Measurements from ENCODE around the gene PTK7. TPM values are rescaled to one million over a fixed set of nuclear protein-coding genes. Genes with fewer than 3 reads are reported as not detected.

PTK7 gene
- total RNA-seq, 1 experiment from 2014 or later, result 106 TPM

DNA sequence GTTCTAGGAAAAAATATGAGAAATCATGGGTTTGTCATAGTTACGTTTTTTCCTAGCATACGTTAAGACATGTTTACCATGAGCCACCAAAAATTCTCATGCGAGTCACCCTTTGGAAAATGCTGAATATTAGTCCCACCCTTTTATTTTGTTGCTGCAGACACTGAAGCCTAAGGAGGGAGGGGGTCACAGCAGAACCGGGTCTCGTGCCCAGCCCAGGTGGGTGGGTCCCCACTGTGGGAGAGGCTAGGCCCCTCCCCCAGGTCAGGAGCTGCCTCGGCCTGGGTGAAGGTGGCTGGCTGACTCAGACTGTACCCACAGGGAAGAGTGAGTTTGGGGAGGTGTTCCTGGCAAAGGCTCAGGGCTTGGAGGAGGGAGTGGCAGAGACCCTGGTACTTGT lies 68.8 kb downstream of the PTK7 start:
- H3K9me2 ChIP-seq (ENCODE audit: insufficient read depth), result no peaks in the 10 kb centered on the region
- ChIA-PET CTCF (interaction anchor here (1.2 kb wide), 1 partner anchor 85 kb away, joined by 4 read pairs; the partner anchor contains the start of genes KLC4 and MRPL2), POLR2A (ENCODE audit: unreplicated experiment) (no interaction called here)
- no peaks in the 10 kb centered on the region for H3K4me1 ChIP-seq (replicated peaks; ENCODE audit: insufficient read depth)
- TF ChIP-seq, protein P1, sequence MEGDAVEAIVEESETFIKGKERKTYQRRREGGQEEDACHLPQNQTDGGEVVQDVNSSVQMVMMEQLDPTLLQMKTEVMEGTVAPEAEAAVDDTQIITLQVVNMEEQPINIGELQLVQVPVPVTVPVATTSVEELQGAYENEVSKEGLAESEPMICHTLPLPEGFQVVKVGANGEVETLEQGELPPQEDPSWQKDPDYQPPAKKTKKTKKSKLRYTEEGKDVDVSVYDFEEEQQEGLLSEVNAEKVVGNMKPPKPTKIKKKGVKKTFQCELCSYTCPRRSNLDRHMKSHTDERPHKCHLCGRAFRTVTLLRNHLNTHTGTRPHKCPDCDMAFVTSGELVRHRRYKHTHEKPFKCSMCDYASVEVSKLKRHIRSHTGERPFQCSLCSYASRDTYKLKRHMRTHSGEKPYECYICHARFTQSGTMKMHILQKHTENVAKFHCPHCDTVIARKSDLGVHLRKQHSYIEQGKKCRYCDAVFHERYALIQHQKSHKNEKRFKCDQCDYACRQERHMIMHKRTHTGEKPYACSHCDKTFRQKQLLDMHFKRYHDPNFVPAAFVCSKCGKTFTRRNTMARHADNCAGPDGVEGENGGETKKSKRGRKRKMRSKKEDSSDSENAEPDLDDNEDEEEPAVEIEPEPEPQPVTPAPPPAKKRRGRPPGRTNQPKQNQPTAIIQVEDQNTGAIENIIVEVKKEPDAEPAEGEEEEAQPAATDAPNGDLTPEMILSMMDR (conservative IDR thresholded peaks at IDR 0.05), result no peak
- no peak for TF ChIP-seq EZH2 (IDR thresholded peaks at IDR 0.05; ENCODE audit: low read depth)
- intact Hi-C loops (cut with micrococcal nuclease; ENCODE audit: unreplicated experiment), result loop anchor here (5.0 kb wide), 1 partner anchor 133 kb away; the partner anchor contains the start of genes KLHDC3 and MEA1
- H3K79me2 ChIP-seq (ENCODE audit: low read depth), result no peaks in the 10 kb centered on the region
- no peaks in the 10 kb centered on the region for H4K20me1 ChIP-seq (ENCODE audit: insufficient read depth)
- no peak overlapping the region for H3K4me3 ChIP-seq
- no peak overlapping the region for H3K27ac ChIP-seq
- no peak for DNase-seq
- BruUV-seq (replicated peaks), result no TSS peak
- H3K36me3 ChIP-seq (ENCODE audit: low read depth), result no peaks in the 10 kb centered on the region
- no peak overlapping the region for H2AFZ ChIP-seq
- H3K9me3 ChIP-seq (ENCODE audit: insufficient read depth, low read depth), result no peaks in the 10 kb centered on the region
- H3F3A ChIP-seq (ENCODE audit: insufficient read depth, low read depth), result peaks cover 5% of the 10 kb centered on the region; the same call in 1 of the 2 replicates
- no peak overlapping the region for H3K4me2 ChIP-seq
- H3K27me3 ChIP-seq (ENCODE audit: insufficient read depth, low read depth), result no peaks in the 10 kb centered on the region

DNA sequence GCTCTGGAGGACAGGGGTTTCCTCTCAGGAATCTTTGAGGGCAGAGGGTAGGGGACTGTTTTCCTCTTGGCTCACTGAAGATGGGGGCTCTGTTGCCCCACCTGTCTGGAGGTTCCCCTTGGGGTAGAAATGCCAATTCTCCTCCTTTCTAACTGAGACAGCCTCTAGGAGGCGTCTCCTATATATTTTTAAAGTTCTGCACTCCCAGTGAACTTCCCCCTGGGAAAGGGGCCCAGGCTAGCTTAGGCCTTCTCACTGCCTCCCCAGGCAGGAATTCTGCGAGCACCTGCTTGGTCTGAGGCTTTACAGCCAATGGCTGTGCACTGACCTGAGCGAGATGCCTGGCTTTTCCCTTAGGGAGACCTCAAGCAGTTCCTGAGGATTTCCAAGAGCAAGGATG lies 70.1 kb downstream of the PTK7 start:
- Histone ChIP-seq H3K4me3 (no peak overlapping the region), H3K27me3 (ENCODE audit: insufficient read depth, low read depth) (no peaks in the 10 kb centered on the region), H2AFZ (no peak overlapping the region), H3K9me2 (ENCODE audit: insufficient read depth) (no peaks in the 10 kb centered on the region), H4K20me1 (ENCODE audit: insufficient read depth) (no peaks in the 10 kb centered on the region), H3K27ac (no peak overlapping the region), H3K36me3 (ENCODE audit: low read depth) (no peaks in the 10 kb centered on the region), H3K4me2 (no peak overlapping the region), H3K9me3 (ENCODE audit: insufficient read depth, low read depth) (no peaks in the 10 kb centered on the region), H3F3A (ENCODE audit: insufficient read depth, low read depth) (no peaks in the 10 kb centered on the region; the same call in 1 of the 2 replicates), H3K79me2 (ENCODE audit: low read depth) (no peaks in the 10 kb centered on the region), H3K4me1 (replicated peaks; ENCODE audit: insufficient read depth) (no peaks in the 10 kb centered on the region)
- POLR2A ChIA-PET (ENCODE audit: unreplicated experiment), result no interaction called here
- intact Hi-C loops (cut with micrococcal nuclease; ENCODE audit: unreplicated experiment), result no loop called here
- CTCF ChIA-PET, result interaction anchor here (0.6 kb wide), 1 partner anchor 36 kb away, joined by 3 read pairs; no protein-coding TSS in a partner anchor
- no peak for TF ChIP-seq EZH2 (IDR thresholded peaks at IDR 0.05; ENCODE audit: low read depth)
- TF ChIP-seq, protein P1 (conservative IDR thresholded peaks at IDR 0.05), result no peak
- no peak for DNase-seq
- no TSS peak for BruUV-seq (replicated peaks)

DNA sequence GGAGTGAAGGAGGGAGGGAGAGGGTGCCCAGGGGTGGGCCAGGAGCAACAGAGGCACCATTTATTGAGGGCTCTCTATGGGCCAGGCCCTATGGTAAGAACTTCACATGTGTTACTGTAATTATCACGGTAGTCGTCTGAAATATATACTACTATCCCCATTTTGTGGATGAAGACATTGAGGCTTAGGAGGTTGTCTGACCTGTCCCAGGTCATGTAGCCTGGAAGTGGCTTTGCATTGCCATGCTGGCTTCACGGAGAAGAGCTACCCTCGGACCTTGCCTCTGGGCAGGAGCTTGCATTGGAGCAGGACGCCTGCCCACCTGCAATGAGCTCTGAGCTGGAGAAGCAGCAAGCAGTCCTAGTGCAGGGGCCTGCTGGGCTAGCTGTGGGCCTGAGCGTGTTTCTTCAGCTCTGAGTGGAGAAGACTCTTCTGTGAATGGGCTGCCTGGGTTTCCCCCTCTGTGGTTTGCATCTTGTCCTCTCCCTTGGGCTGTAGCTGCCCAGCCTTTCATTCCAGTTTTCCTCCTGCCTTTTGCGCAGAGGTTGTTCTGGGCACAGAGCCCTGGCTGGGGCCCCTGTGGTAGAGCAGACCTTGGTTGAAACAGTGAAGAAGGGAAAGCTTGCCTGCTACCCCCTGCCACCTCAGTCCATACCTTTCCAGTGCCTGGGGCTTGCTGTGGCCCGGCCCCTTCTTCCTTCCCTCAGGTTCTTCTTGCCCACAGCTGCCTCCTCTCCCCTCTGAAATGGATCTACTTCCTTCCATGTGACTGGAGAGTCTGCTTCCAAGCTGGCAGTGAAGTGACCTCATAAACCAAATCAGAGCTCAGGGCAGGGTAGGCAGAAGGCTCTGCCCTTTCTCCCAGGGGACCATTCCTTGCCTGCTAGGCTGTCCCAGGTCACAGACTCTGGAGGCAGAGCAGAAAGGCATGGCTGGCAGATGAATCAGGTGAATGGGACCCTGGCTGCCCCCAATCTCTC lies 70.9 kb downstream of the PTK7 start:
- no peaks in the 10 kb centered on the region for H3K9me2 ChIP-seq (ENCODE audit: insufficient read depth)
- H3K4me1 ChIP-seq (replicated peaks; ENCODE audit: insufficient read depth), result no peaks in the 10 kb centered on the region
- H3K4me2 ChIP-seq, result no peak overlapping the region
- H4K20me1 ChIP-seq (ENCODE audit: insufficient read depth), result no peaks in the 10 kb centered on the region
- no peaks in the 10 kb centered on the region; the same call in 1 of the 2 replicates for H3F3A ChIP-seq (ENCODE audit: insufficient read depth, low read depth)
- BruUV-seq (replicated peaks), result no TSS peak
- ChIA-PET POLR2A (ENCODE audit: unreplicated experiment) (interaction anchor here (0.6 kb wide), 1 partner anchor 72 kb away, joined by 3 read pairs; no protein-coding TSS in a partner anchor), CTCF (no interaction called here)
- intact Hi-C loops (cut with micrococcal nuclease; ENCODE audit: unreplicated experiment), result no loop called here
- H3K27ac ChIP-seq, result no peak overlapping the region
- no peak for DNase-seq
- no peak overlapping the region for H3K4me3 ChIP-seq
- H3K27me3 ChIP-seq (ENCODE audit: insufficient read depth, low read depth), result no peaks in the 10 kb centered on the region
- H3K36me3 ChIP-seq (ENCODE audit: low read depth), result no peaks in the 10 kb centered on the region
- H3K9me3 ChIP-seq (ENCODE audit: insufficient read depth, low read depth), result no peaks in the 10 kb centered on the region
- TF ChIP-seq, protein P1 (conservative IDR thresholded peaks at IDR 0.05), result no peak
- TF ChIP-seq EZH2 (IDR thresholded peaks at IDR 0.05; ENCODE audit: low read depth), result no peak
- H3K79me2 ChIP-seq (ENCODE audit: low read depth), result no peaks in the 10 kb centered on the region
- H2AFZ ChIP-seq, result no peak overlapping the region

Data from PC-9 (cell line).